Colonic mucosa (tissue), 4 donors: Measurements from ENCODE around the gene UBE2M. TPM values are rescaled to one million over a fixed set of nuclear protein-coding genes. Genes with fewer than 3 reads are reported as not detected.
A peak's percentile ranks its signal among the peaks of the same experiment; 100 is the strongest.

Experiments used
- DNase-seq: peaks from one replicate; pipeline ENCODE4 v3.0.0-alpha.2; 2020
- H3K27ac ChIP-seq: fragments of 200-600 bp; one replicate; pipeline ENCODE4 v1.8.0; 2021
- H3K27me3 ChIP-seq: fragments of 200-600 bp; one replicate; pipeline ENCODE4 v1.8.0; 2021
- H3K36me3 ChIP-seq: fragments of 200-600 bp; one replicate; pipeline ENCODE4 v1.8.0; 2021
- H3K4me1 ChIP-seq: fragments of 200-600 bp; one replicate; pipeline ENCODE4 v1.8.0; 2021; ENCODE audit warnings: mild to moderate bottlenecking
- H3K4me3 ChIP-seq: fragments of 200-600 bp; one replicate; pipeline ENCODE4 v1.8.0; 2021
- H3K9ac ChIP-seq, 2 donors: one replicate each; pipeline ENCODE4 v1.7.0; 2013; ENCODE audit warnings: control low read depth in 2 of 2, low read depth in 2 of 2, low read length in 2 of 2
- H3K9me3 ChIP-seq: fragments of 200-600 bp; one replicate; pipeline ENCODE4 v1.8.0; 2021
- intact Hi-C: fragments of 100-400 bp; cut with DNase I; formaldehyde crosslinking; loops from one replicate; pipeline ENCODE4 v1.14.1; 2022
- total RNA-seq, 2 donors: library from RNA; stranded (reverse); fragmentation: NEBNext Ultra II Directional in 1 of 2; extraction: Animal tissue kit (Norgen Biotek cat#: 25700) in 1 of 2; gene quantifications; one replicate each; pipeline ENCODE4 v1.2.1, GENCODE V29; 2021
- TF ChIP-seq, protein P1 (sequence below): fragments of 200-600 bp; IDR thresholded peaks from one replicate; pipeline ENCODE4 v1.8.0; 2022; ENCODE audit warnings: antibody characterized with exemption, mild to moderate bottlenecking
- donor health status: healthy.
- donor health status: DM: no; HTN: no; CAD: no.
- donor health status: DM: no; HTN: no; CAD: no.

UBE2M gene
- total RNA-seq, 2 donors from 2014 or later: 63.0 to 79.4 TPM

DNA sequence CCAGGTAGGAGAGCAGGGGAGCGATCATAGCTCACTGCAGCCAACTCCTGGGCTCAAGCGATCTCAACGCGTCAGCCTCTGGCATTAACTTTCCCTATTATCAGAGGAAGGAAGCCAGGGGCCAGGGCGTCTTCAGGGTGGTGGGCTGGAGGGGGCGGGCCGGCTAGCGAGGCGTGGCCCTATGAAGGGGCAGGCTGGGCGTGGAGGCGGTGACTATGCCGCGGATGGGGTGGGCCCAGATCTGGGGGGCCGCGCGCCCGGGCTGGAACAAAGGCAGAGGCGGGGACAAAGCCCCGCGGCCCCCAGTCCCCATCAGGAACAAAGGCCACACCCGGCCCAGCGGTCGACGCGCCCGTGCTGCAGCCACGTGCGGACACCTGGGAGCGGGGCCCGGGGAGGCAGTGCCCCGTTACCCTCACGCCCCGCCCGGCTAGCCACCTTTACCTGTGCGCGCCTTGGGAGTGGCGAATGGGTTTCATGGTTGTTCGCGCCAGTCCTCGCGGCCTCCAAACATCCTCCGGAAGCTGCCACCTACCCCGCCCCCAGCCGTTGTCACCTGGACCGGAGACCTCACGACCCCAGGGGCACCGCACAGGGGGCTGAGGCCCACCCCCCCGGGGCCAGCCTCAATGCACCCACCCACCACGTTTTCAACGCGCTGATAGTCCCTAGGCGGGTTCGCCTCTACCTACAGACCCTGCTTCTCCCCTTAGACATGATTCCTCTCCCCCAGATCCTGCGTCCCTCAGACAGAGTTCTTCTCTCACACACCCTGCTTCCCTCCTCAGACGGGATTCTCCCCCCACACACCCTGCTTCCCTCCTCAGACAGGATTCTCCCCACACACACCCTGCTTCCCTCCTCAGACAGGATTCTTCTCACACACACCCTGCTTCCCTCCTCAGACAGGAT, 19.9 kb downstream of the UBE2M start:
- H3K27ac ChIP-seq: no peak overlapping the region
- intact Hi-C loops: no loop called here
- peak; percentile 61 for DNase-seq

DNA sequence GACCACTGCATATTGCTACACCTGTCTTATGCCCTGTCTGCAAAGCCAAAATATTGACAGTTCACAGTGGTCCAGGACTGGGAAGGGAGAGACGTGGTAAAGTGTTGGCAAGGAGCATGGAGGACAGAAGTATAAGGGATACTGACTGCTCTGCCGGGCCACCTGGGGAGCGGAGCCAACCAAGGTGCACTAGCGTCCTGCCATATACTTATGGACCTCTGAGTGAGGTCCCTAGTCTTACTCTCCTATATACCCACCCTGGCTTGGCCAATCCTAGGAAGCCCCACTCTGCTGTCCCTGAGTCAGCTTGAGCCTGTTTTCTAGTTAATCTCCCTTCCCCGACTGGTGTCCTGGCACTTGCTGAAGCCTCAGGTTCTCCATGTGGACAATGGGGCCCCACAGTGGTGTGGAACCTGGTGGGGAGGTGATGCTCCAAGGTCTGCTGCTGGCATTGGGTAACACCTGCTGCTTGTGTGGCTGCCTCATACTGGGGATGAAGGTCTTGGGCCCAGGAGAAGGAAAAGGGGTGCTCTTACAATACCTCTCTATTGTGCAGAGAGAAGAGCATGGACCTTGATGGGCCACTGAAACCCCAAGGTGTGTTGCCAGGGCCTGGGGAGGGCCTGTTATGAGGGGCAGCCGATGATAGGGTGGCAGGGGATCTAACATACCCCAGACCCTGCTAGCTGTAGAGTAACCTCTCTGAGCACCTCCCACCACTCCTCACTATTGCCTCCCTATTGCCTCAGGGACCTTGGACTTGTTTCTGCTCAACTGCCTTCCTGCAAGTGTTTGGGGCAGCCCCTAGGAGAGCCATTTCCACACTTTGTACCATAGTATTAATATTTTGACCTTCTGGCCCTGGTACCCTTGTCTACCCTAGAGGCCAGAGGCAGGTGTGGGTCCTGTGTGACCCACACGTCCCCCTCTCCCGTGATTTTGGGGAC, 21.3 kb downstream of the UBE2M start:
- peaks cover 8% of the 10 kb centered on the region for H3K27me3 ChIP-seq
- no peaks in the 10 kb centered on the region for H3K4me1 ChIP-seq
- H3K27ac ChIP-seq: no peak overlapping the region
- intact Hi-C loops: no loop called here
- H3K36me3 ChIP-seq: no peaks in the 10 kb centered on the region
- DNase-seq: no peak
- H3K4me3 ChIP-seq: no peak overlapping the region
- no peaks in the 10 kb centered on the region for H3K9me3 ChIP-seq
- TF ChIP-seq, protein P1, sequence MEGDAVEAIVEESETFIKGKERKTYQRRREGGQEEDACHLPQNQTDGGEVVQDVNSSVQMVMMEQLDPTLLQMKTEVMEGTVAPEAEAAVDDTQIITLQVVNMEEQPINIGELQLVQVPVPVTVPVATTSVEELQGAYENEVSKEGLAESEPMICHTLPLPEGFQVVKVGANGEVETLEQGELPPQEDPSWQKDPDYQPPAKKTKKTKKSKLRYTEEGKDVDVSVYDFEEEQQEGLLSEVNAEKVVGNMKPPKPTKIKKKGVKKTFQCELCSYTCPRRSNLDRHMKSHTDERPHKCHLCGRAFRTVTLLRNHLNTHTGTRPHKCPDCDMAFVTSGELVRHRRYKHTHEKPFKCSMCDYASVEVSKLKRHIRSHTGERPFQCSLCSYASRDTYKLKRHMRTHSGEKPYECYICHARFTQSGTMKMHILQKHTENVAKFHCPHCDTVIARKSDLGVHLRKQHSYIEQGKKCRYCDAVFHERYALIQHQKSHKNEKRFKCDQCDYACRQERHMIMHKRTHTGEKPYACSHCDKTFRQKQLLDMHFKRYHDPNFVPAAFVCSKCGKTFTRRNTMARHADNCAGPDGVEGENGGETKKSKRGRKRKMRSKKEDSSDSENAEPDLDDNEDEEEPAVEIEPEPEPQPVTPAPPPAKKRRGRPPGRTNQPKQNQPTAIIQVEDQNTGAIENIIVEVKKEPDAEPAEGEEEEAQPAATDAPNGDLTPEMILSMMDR: no peak
- no peak overlapping the region for H3K9ac ChIP-seq

More for the DNA sequence above, 19.9 kb downstream of the UBE2M start:
- peak overlapping the region; percentile 10 for H3K4me3 ChIP-seq
- peak overlapping the region in 1 of 2 donors; percentile 8 for H3K9ac ChIP-seq
- TF ChIP-seq, protein P1: no peak
- H3K27me3 ChIP-seq: peaks cover 8% of the 10 kb centered on the region
- no peaks in the 10 kb centered on the region for H3K9me3 ChIP-seq
- H3K4me1 ChIP-seq: no peaks in the 10 kb centered on the region
- no peaks in the 10 kb centered on the region for H3K36me3 ChIP-seq

DNA sequence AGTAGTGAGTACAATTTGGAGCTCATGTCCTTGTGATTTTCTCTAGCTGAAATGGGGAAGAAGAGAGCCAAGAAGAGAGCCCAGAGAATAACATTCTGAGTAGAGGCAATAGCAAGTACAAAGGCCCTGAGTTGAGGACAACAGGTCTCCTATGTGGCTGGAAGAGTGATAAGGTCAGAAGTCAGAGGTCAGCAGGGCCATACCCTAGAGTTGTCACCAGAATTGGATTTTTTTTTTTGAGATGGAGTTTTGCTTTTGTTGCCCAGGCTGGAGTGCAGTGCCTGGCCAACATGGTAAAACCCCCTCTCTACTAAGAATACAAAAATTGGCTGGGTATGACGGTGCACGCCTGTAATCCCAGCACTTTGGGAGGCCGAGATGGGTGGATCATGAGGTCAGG, 22.6 kb downstream of the UBE2M start:
- TF ChIP-seq, protein P1: no peak
- Histone ChIP-seq H3K27ac (no peak overlapping the region), H3K36me3 (no peaks in the 10 kb centered on the region), H3K4me3 (no peak overlapping the region), H3K27me3 (peaks cover 8% of the 10 kb centered on the region), H3K4me1 (no peaks in the 10 kb centered on the region), H3K9ac (no peak overlapping the region), H3K9me3 (no peaks in the 10 kb centered on the region)
- DNase-seq: no peak
- intact Hi-C loops: no loop called here

DNA sequence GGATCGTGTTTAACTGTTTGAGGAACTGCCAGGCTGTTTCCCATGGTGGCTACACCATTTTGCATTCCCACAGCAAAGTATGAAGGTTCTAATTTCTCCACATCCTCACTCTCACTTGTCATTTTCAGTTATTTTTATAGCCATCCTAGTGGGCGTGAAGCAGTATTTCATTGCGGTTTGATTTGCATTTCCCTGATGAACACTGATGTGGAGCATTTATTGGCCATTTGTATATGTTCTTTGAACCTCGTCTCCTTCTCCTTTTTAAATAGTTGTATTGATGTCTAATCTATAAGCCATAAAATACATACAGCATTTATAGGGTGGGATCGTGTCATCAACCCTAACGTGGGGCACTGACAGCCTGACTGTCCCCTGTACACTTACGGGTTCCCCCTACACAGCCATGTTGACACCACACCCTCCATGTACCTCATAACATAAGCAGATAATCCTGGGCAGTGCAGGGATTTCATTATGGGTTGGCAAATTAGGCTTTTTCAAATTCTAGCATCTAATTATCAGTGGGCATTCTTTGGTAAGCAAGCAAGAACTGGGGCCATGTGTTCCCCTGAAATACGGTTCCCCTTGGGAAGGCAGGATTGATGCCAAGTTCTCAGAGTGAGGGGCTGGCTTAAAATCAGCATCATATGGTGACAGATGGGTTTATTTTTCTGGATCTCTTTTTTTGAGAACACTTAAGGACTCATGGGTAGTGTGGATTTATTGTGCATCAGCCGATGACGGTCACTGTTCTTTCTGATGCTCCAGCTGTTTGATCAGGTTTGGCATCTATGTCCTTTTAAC, 27.2 kb downstream of the UBE2M start:
- DNase-seq: no peak
- TF ChIP-seq, protein P1: no peak
- Histone ChIP-seq H3K4me1 (no peaks in the 10 kb centered on the region), H3K9me3 (no peaks in the 10 kb centered on the region), H3K4me3 (no peak overlapping the region), H3K9ac (no peak overlapping the region), H3K36me3 (no peaks in the 10 kb centered on the region), H3K27me3 (no peaks in the 10 kb centered on the region), H3K27ac (no peak overlapping the region)
- intact Hi-C loops: no loop called here

DNA sequence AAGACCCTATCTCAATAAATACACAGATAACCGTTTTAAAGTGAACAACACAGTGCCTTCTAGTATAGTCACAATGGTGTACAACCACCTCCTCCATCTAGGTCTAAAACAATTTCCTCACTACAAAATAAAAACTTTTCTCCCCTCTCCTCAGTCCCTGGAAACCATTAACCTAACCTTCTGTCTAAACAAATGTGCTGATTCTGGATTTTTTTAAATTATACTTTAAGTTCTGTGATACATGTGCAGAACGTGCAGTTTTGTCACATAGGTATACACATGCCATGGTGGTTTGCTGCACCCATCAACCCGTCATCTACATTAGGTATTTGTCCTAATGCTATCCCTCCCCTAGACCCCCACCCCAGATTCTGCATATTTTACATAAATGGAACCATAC, 29.0 kb downstream of the UBE2M start:
- no peak for DNase-seq
- H3K27ac ChIP-seq: no peak overlapping the region
- TF ChIP-seq, protein P1: no peak
- H3K9me3 ChIP-seq: no peaks in the 10 kb centered on the region
- H3K36me3 ChIP-seq: no peaks in the 10 kb centered on the region
- intact Hi-C loops: no loop called here
- no peak overlapping the region for H3K9ac ChIP-seq
- H3K4me1 ChIP-seq: no peaks in the 10 kb centered on the region
- no peaks in the 10 kb centered on the region for H3K27me3 ChIP-seq
- H3K4me3 ChIP-seq: no peak overlapping the region
